SU-DHL-6 (cell line): ENCODE results near the gene EMP1.

Experiments
- EZH2phosphoT487 ChIP-seq: fragments of 200-600 bp; sonication (generic), shearing (Covaris generic); conservative IDR thresholded peaks from 2 replicates; pipeline ENCODE4 v1.6.1; 2018; ENCODE audit warnings: mild to moderate bottlenecking, antibody characterized with exemption, low read length, moderate library complexity, mixed read lengths
- TF ChIP-seq, protein P1 (sequence below): fragments of 200-600 bp; sonication (generic); IDR thresholded peaks from one replicate; pipeline ENCODE4 v1.5.1; 2017; ENCODE audit warnings: antibody characterized with exemption, mild to moderate bottlenecking, low read length, moderate library complexity; ENCODE audit not compliant: insufficient read depth, poor library complexity, severe bottlenecking

- TF ChIP-seq, protein P1, sequence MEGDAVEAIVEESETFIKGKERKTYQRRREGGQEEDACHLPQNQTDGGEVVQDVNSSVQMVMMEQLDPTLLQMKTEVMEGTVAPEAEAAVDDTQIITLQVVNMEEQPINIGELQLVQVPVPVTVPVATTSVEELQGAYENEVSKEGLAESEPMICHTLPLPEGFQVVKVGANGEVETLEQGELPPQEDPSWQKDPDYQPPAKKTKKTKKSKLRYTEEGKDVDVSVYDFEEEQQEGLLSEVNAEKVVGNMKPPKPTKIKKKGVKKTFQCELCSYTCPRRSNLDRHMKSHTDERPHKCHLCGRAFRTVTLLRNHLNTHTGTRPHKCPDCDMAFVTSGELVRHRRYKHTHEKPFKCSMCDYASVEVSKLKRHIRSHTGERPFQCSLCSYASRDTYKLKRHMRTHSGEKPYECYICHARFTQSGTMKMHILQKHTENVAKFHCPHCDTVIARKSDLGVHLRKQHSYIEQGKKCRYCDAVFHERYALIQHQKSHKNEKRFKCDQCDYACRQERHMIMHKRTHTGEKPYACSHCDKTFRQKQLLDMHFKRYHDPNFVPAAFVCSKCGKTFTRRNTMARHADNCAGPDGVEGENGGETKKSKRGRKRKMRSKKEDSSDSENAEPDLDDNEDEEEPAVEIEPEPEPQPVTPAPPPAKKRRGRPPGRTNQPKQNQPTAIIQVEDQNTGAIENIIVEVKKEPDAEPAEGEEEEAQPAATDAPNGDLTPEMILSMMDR, result no peak
- no peak for TF ChIP-seq EZH2phosphoT487
These were observed 6.8 kb downstream of the EMP1 start for GRCh38 chr12:13203034-13203922.
